NCI-H446 treated with DMSO at 0.1 percent for 48 hours (cell line): ENCODE data around the gene IWS1.
A peak's percentile ranks its signal among the peaks of the same experiment; 100 is the strongest.
"Not testable (repeated sequence)": the region's sequence is repeated elsewhere in the genome, so short reads cannot be mapped to it uniquely, and the experiment has no call there.

Experiments used
- DNase-seq: peaks from one replicate; lab custom pipeline; 2025; lab: John Stamatoyannopoulos, UW

Gene IWS1

GRCh38 chr2:127526132-127527000, at the start of gene IWS1:
TSS of gene IWS1 (minus strand) at chr2:127526489. CDS start at chr2:127526208, 281 bp downstream.
- DNase-seq, result peak; percentile 92

- DNase-seq, result no peak
Measured at GRCh38 chr2:127575941-127576432, 49.7 kb upstream of the IWS1 start.

- DNase-seq, result no peak
Measured at GRCh38 chr2:127575185-127575765, 49.0 kb upstream of the IWS1 start.

DNA sequence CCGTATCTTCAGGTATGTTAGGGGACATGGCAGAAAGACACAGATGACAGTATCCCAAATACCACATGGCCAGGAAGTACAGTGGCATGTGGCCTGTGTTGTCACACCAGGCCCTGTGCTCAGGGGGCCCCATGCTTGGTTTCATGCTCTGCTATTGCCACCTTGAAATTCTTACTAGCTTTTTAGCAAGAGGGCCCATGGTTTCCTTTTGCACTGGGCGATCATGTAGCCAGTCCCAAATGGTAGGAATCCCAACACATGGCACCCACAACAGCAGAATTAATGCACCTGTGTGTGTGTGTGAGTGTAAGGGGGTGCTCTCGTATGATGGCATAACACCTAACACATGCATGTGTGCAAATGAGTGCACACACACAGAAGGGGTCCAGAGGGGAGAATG, 48.4 kb upstream of the IWS1 start:
- DNase-seq, result no peak

DNA sequence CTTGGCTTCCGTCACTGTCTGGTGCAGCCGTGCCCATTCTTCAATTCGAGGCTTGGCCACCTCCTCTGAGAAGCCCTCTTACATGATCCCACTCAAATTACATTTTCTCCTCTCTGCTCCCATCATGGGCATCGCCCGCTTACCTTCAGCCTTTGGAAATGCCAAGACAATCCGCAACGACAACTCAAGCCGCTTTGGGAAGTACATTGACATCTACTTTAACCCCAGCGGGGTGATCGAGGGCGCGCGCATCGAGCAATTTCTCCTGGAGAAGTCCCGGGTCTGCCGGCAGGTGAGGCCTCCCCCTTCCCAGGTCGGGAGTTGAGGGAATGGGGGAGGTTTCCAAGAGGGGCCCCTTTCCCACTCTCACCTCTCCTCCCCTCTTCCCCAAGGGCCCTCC, 47.5 kb upstream of the IWS1 start:
- no peak for DNase-seq

DNA sequence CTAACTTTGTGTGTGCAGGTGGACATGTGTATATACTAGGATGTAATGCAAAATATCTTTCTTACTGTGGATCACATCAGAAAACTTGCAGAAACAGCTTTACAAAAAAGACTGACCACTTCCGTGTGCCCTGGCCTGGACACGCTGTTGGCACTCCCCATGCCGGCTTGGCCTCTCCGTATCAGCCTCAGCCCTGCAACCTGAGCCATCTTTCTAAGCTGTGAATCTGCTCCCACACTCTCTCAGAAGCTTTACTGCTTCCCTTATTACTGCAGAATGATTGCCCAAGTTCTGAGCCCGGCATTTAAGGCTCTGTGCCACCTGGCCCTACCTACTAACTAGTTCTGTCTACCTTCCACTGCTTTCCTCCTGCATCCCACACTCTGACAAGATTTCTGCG, 47.0 kb upstream of the IWS1 start:
- no peak for DNase-seq

GRCh38 chr2:127572841-127573240, 46.6 kb upstream of the IWS1 start:
- no peak for DNase-seq

DNA sequence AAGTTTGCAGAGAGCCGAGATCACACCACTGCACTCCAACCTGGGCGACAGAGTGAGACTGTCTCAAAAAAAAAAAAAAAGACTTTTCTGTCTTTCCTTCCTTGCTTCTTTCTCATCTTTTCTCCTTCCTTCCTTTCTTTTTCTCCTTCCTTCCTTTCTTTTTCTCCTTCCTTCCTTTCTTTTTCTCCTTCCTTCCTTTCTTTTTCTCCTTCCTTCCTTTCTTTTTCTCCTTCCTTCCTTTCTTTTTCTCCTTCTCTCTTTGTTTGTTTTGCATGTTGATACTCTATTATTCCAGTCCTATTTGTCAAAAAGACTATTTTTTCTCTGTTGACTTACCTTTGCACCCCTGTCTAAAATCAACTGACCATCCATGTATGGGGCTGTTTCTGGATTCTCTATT, 46.1 kb upstream of the IWS1 start:
- not testable (repeated sequence) for DNase-seq

- DNase-seq, result no peak
Measured at GRCh38 chr2:127570282-127571250, 44.3 kb upstream of the IWS1 start.

- DNase-seq, result no peak
Measured at GRCh38 chr2:127569666-127570065, 43.4 kb upstream of the IWS1 start.

DNA sequence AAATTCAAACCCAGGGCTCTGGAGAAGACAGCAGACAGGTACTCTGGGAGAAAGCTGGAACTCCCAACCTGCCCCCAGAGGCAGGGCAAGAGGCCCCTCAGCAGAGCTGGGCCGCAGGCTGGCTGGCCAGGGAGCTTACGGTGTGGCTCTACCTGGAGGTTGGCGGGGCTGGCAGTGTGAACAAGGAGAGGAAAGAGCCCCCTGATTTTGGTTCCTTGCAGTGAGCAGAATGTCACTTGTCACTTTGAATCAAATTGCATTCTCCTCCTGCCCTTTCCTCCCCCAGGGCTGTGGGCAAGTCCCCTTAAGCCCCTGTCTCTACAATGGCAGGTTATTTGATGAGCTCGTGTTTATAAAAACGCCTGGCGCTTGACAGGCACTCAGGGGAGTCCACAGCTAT, 41.8 kb upstream of the IWS1 start:
- DNase-seq, result no peak

GRCh38 chr2:127567351-127567854, 41.1 kb upstream of the IWS1 start:
- no peak for DNase-seq

GRCh38 chr2:127566576-127566975, 40.3 kb upstream of the IWS1 start:
- no peak for DNase-seq

- no peak for DNase-seq
Measured at GRCh38 chr2:127566139-127566417, 39.8 kb upstream of the IWS1 start.

DNA sequence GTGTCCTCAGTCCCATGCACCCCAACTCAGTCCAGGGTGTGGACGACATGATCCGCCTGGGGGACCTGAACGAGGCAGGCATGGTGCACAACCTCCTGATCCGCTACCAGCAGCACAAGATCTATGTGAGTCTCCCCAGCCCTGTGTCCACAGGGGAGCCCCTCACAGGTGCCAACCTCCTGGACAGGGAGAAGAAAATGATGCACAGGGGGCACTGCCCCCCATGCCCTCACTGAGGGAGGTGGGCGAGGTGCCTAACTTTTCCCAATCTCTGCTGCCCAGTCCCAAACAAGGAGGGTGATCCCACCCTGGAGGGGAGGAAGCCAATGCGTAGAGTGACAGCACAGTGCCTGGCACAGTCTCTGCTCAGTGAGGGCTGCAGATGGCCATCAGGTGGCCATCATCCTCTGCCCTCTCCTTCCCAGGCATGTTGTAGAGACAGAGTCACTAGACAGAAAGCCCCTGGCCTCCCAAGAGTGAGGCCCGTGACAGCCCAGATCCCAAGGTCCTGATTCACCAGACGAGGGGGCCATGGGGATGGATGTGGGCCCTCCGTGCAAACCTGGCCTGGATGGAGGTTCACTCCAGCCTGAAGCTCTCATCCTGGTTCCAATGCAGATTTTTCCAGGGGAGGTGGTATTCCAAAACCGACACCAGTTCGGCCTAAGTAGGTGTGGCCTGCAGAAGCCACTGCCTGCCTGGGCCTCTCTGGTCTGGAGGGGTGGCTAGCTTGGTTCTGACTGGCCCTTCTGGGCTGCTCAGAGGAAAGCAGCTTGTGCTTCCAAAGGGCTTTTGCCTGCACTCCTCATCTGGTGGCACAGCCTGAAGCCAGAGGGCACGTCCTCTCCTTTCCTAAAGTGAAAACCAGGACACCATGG, 39.2 kb upstream of the IWS1 start:
- no peak for DNase-seq

GRCh38 chr2:127564429-127565260, 38.4 kb upstream of the IWS1 start:
- no peak for DNase-seq

GRCh38 chr2:127563458-127564428, 37.5 kb upstream of the IWS1 start:
- no peak for DNase-seq

DNA sequence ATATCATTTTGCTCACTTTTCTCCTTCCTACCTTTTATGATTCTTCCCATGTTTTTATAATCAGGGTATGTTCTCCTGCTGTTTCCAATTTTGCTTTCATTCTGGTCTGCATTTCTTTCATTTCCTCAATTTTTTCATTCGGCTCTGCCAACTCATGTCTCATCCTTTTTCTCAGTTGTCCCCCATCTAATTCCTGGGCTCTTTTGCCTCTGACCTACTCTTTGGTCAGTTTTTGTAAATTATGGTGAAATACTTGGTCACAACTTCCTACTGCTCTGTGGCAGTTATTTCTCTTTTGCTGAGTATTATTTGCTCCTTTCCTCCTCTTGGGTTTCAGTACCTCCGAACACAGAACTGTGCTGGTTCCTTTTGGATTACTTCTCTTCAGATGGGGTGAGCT, 36.6 kb upstream of the IWS1 start:
- no peak for DNase-seq

- DNase-seq, result no peak
Measured at GRCh38 chr2:127561371-127561770, 35.1 kb upstream of the IWS1 start.
